Measurements from ENCODE around the gene RASAL2. TPM values are rescaled to one million over a fixed set of nuclear protein-coding genes. Genes with fewer than 3 reads are reported as not detected.

The RASAL2 gene
- total and polyA plus RNA-seq, 2 of the 13 experiments (the other 11 are each of a cell fraction or from before 2014, with no cell fraction given): 5.4 to 5.9 TPM

- FAIRE-seq (no peak), DNase-seq (ENCODE audit: low spot score) (no peak), ATAC-seq (no peak)
- H3K27ac ChIP-seq (ENCODE audit: extremely low read length, insufficient read depth, low read length): no peak overlapping the region
- no peaks in the 10 kb centered on the region for H4K20me1 ChIP-seq (ENCODE audit: insufficient read depth, low read length)
- BruUV-seq (replicated peaks): no TSS peak
- no peak overlapping the region for H3K4me2 ChIP-seq (ENCODE audit: low read depth, low read length)
- intact Hi-C loops (cut with micrococcal nuclease; ENCODE audit: unreplicated experiment): no loop called here
- no peaks in the 10 kb centered on the region for H3K79me2 ChIP-seq (ENCODE audit: insufficient read depth, low read length)
- CTCF ChIA-PET (ENCODE audit: low intra/inter-chr PET ratio, low total read pairs): no interaction called here
- in situ Hi-C loops (cut with HindIII; ENCODE audit: extremely low pct_ligation_motif_present, low pct_unique_long_range_greater_than_20kb): no loop called here
- POLR2A ChIA-PET: no interaction called here
- peaks cover 35% of the 10 kb centered on the region for H3K4me1 ChIP-seq (ENCODE audit: insufficient read depth, low read length)
- no peaks in the 10 kb centered on the region for H3K9me3 ChIP-seq (ENCODE audit: low read length)
- TF ChIP-seq ARID2 (CRISPR knock-in tag; IDR thresholded peaks at IDR 0.05; ENCODE audit: borderline replicate concordance): no peak
- TF ChIP-seq THRA (CRISPR knock-in tag; IDR thresholded peaks at IDR 0.05; ENCODE audit: borderline replicate concordance): no peak
- TF ChIP-seq ZNF17 (CRISPR knock-in tag; IDR thresholded peaks at IDR 0.05): no peak
- no peak for TF ChIP-seq TOE1 (CRISPR knock-in tag; IDR thresholded peaks at IDR 0.05)
- no peak for TF ChIP-seq HBP1 (CRISPR knock-in tag; IDR thresholded peaks at IDR 0.05; ENCODE audit: low read depth)
- no peak for TF ChIP-seq ZMYM3 (CRISPR knock-in tag; IDR thresholded peaks at IDR 0.05)
- TF ChIP-seq U2AF2 (IDR thresholded peaks at IDR 0.05; ENCODE audit: low read depth, low read length): no peak
- TF ChIP-seq POLR2A (IDR thresholded peaks at IDR 0.05; ENCODE audit: insufficient read depth in 1 of 2, low read depth in 2 of 2, low read length in 2 of 2): no peak
- TF ChIP-seq ZNF883 (CRISPR knock-in tag; IDR thresholded peaks at IDR 0.05; ENCODE audit: not compliant biosample characterization): no peak
- TF ChIP-seq ATF1 (CRISPR knock-in tag; IDR thresholded peaks at IDR 0.05): no peak
- TF ChIP-seq PRDM4 (CRISPR knock-in tag; IDR thresholded peaks at IDR 0.05; ENCODE audit: borderline replicate concordance): no peak
- TF ChIP-seq USF2 (IDR thresholded peaks at IDR 0.05; ENCODE audit: low read depth, low read length): no peak
- no peak for TF ChIP-seq USF2 (CRISPR knock-in tag; IDR thresholded peaks at IDR 0.05; ENCODE audit: borderline replicate concordance)
- TF ChIP-seq MBD4 (IDR thresholded peaks at IDR 0.05; ENCODE audit: borderline replicate concordance, low read length): no peak
- no peak for TF ChIP-seq NFE2 (CRISPR knock-in tag; IDR thresholded peaks at IDR 0.05)
- TF ChIP-seq CSRNP2 (CRISPR knock-in tag; conservative IDR thresholded peaks at IDR 0.05; ENCODE audit: low read depth): no peak
- no peak for TF ChIP-seq MAZ (IDR thresholded peaks at IDR 0.05; ENCODE audit: borderline replicate concordance, low read depth, low read length)
- no peak for TF ChIP-seq MAZ (CRISPR knock-in tag; IDR thresholded peaks at IDR 0.05; ENCODE audit: low read depth)
- no peaks in the 10 kb centered on the region for H3K36me3 ChIP-seq (replicated peaks in 1 of 2; ENCODE audit: control insufficient read depth in 1 of 2, insufficient read depth in 2 of 2, low read length in 2 of 2)
- H3K4me3 ChIP-seq (replicated peaks in 1 of 3; ENCODE audit: insufficient read depth in 1 of 3, low read depth in 2 of 3, low read length in 3 of 3): no peak overlapping the region
- no peaks in the 10 kb centered on the region for H3K27me3 ChIP-seq (ENCODE audit: control insufficient read depth in 1 of 2, insufficient read depth in 2 of 2, low read length in 2 of 2)
- H3K9ac ChIP-seq (ENCODE audit: insufficient read depth, low read depth, low read length): no peak overlapping the region
- no peak overlapping the region for H2AFZ ChIP-seq (ENCODE audit: low read length)
These were observed 30.2 kb downstream of the RASAL2 start for GRCh38 chr1:178124115-178124514.

All from HepG2 (cell line).